BLaER1 (cell line): Measurements from ENCODE around the gene ASF1B.
"Not testable (repeated sequence)": the region's sequence is repeated elsewhere in the genome, so short reads cannot be mapped to it uniquely, and the experiment has no call there.

ENCODE experiments used
- H3K27ac ChIP-seq: shearing (Covaris generic); formaldehyde crosslinking; 2 replicates; pipeline ENCODE4 v1.8.1; 2022
- H3K27me3 ChIP-seq: shearing (Covaris generic); formaldehyde crosslinking; 2 replicates; pipeline ENCODE4 v1.8.1; 2022
- H3K36me3 ChIP-seq: shearing (Covaris generic); formaldehyde crosslinking; 2 replicates; pipeline ENCODE4 v1.8.1; 2022
- H3K4me1 ChIP-seq: shearing (Covaris generic); formaldehyde crosslinking; 2 replicates; pipeline ENCODE4 v1.8.1; 2022
- H3K4me2 ChIP-seq: shearing (Covaris generic); formaldehyde crosslinking; 2 replicates; pipeline ENCODE4 v1.8.1; 2022
- H3K4me3 ChIP-seq: shearing (Covaris generic); formaldehyde crosslinking; 2 replicates; pipeline ENCODE4 v1.8.1; 2022
- H3K9ac ChIP-seq: shearing (Covaris generic); formaldehyde crosslinking; 2 replicates; pipeline ENCODE4 v1.8.1; 2022
- H3K9me3 ChIP-seq: shearing (Covaris generic); formaldehyde crosslinking; 2 replicates; pipeline ENCODE4 v1.8.1; 2022
- H4K20me1 ChIP-seq: shearing (Covaris generic); formaldehyde crosslinking; 2 replicates; pipeline ENCODE4 v1.8.1; 2022
- Cebpa-rat ChIP-seq: shearing (Covaris generic); IDR thresholded peaks from 2 replicates; pipeline ENCODE4 v1.8.1; 2022

Gene ASF1B

GRCh38 chr19:14136509-14137281 lies at the start of gene ASF1B:
Gene ASF1B, minus strand, starts transcription at chr19:14136589. Its CDS starts 133 bp downstream, at chr19:14136456.
- H3K9ac ChIP-seq = peak within 1 kb of the TSS; percentile 88
- no peaks in the 10 kb centered on the region for H3K9me3 ChIP-seq
- H3K27ac ChIP-seq = peak within 1 kb of the TSS; percentile 87
- H4K20me1 ChIP-seq = peaks cover 16% of the 10 kb centered on the region; the same call in 1 of the 2 replicates
- no peak for TF ChIP-seq Cebpa-rat
- no peaks in the 10 kb centered on the region for H3K27me3 ChIP-seq
- peaks cover 51% of the 10 kb centered on the region for H3K4me1 ChIP-seq
- H3K36me3 ChIP-seq = peaks cover 20% of the 10 kb centered on the region
- H3K4me2 ChIP-seq = peak within 1 kb of the TSS; percentile 97
- peak within 1 kb of the TSS; percentile 84 for H3K4me3 ChIP-seq

GRCh38 chr19:14185691-14186090 lies 49.3 kb upstream of the ASF1B start:
- Histone ChIP-seq H3K4me1 (peaks cover 73% of the 10 kb centered on the region), H3K4me2 (peak overlapping the region; percentile 93; the same call in 1 of the 2 replicates), H3K9ac (peak overlapping the region; percentile 48; the same call in 1 of the 2 replicates), H4K20me1 (peaks cover 48% of the 10 kb centered on the region)
- not testable (repeated sequence) for H3K9me3 ChIP-seq, H3K27me3 ChIP-seq, H3K27ac ChIP-seq, H3K36me3 ChIP-seq, H3K4me3 ChIP-seq

GRCh38 chr19:14185158-14185557 lies 48.8 kb upstream of the ASF1B start:
- Histone ChIP-seq H3K4me1 (peaks cover 73% of the 10 kb centered on the region), H3K9me3 (no peaks in the 10 kb centered on the region), H3K9ac (peak overlapping the region; percentile 48; the same call in 1 of the 2 replicates), H4K20me1 (peaks cover 48% of the 10 kb centered on the region), H3K27me3 (no peaks in the 10 kb centered on the region), H3K27ac (0 out of 2 replicates have a peak overlapping the region, but pooled peaks have one; percentile 27), H3K4me2 (peak overlapping the region; percentile 93), H3K36me3 (0 out of 2 replicates have a peak, but pooled peaks cover 5% of the 10 kb centered on the region), H3K4me3 (no peak overlapping the region)
- no peak for TF ChIP-seq Cebpa-rat

GRCh38 chr19:14183741-14184350 lies 47.5 kb upstream of the ASF1B start:
- Histone ChIP-seq H3K4me2 (peak overlapping the region; percentile 93), H3K36me3 (no peaks in the 10 kb centered on the region), H3K4me3 (peak overlapping the region; percentile 22; the same call in 1 of the 2 replicates), H3K9me3 (no peaks in the 10 kb centered on the region), H3K9ac (0 out of 2 replicates have a peak overlapping the region, but pooled peaks have one; percentile 53), H3K27ac (peak overlapping the region; percentile 76), H3K27me3 (no peaks in the 10 kb centered on the region), H3K4me1 (peaks cover 73% of the 10 kb centered on the region), H4K20me1 (peaks cover 48% of the 10 kb centered on the region)
- TF ChIP-seq Cebpa-rat = no peak

- Histone ChIP-seq H3K4me2 (peak overlapping the region; percentile 93), H3K9ac (0 out of 2 replicates have a peak overlapping the region, but pooled peaks have one; percentile 19), H3K4me3 (no peak overlapping the region), H4K20me1 (peaks cover 38% of the 10 kb centered on the region), H3K27me3 (no peaks in the 10 kb centered on the region), H3K9me3 (no peaks in the 10 kb centered on the region), H3K4me1 (peaks cover 62% of the 10 kb centered on the region), H3K27ac (peak overlapping the region; percentile 76; the same call in 1 of the 2 replicates), H3K36me3 (peaks cover 12% of the 10 kb centered on the region)
- TF ChIP-seq Cebpa-rat = no peak
These were observed 46.1 kb upstream of the ASF1B start for GRCh38 chr19:14182476-14182875.

- Histone ChIP-seq H3K4me2 (peak overlapping the region; percentile 93), H3K36me3 (peaks cover 18% of the 10 kb centered on the region), H3K27me3 (no peaks in the 10 kb centered on the region), H3K4me3 (no peak overlapping the region), H4K20me1 (peaks cover 38% of the 10 kb centered on the region), H3K9me3 (no peaks in the 10 kb centered on the region), H3K4me1 (peaks cover 56% of the 10 kb centered on the region), H3K9ac (no peak overlapping the region), H3K27ac (0 out of 2 replicates have a peak overlapping the region, but pooled peaks have one; percentile 76)
- TF ChIP-seq Cebpa-rat = no peak
These were observed 45.5 kb upstream of the ASF1B start for GRCh38 chr19:14181906-14182305.

- H3K4me3 ChIP-seq, H3K9ac ChIP-seq, H3K27me3 ChIP-seq, H3K9me3 ChIP-seq, H3K27ac ChIP-seq, H3K4me2 ChIP-seq: not testable (repeated sequence)
- peaks cover 51% of the 10 kb centered on the region for H3K4me1 ChIP-seq
- H3K36me3 ChIP-seq = peaks cover 25% of the 10 kb centered on the region
- H4K20me1 ChIP-seq = peaks cover 34% of the 10 kb centered on the region
These were observed 44.8 kb upstream of the ASF1B start for GRCh38 chr19:14181199-14181598.

- Histone ChIP-seq H3K9ac (no peak overlapping the region), H4K20me1 (peaks cover 8% of the 10 kb centered on the region), H3K27me3 (no peaks in the 10 kb centered on the region), H3K27ac (no peak overlapping the region), H3K4me3 (no peak overlapping the region), H3K4me2 (no peak overlapping the region), H3K4me1 (peaks cover 28% of the 10 kb centered on the region), H3K36me3 (peaks cover 57% of the 10 kb centered on the region), H3K9me3 (no peaks in the 10 kb centered on the region)
- TF ChIP-seq Cebpa-rat = no peak
These were observed 41.2 kb upstream of the ASF1B start for GRCh38 chr19:14177496-14178074.

GRCh38 chr19:14175351-14175792 lies 39.0 kb upstream of the ASF1B start:
- no peak overlapping the region for H3K9ac ChIP-seq
- no peaks in the 10 kb centered on the region for H3K27me3 ChIP-seq
- H3K27ac ChIP-seq = no peak overlapping the region
- 0 out of 2 replicates have a peak, but pooled peaks cover 3% of the 10 kb centered on the region for H3K9me3 ChIP-seq
- peaks cover 79% of the 10 kb centered on the region for H3K36me3 ChIP-seq
- peaks cover 35% of the 10 kb centered on the region for H3K4me1 ChIP-seq
- H3K4me3 ChIP-seq = no peak overlapping the region
- no peak overlapping the region for H3K4me2 ChIP-seq
- no peak for TF ChIP-seq Cebpa-rat
- no peaks in the 10 kb centered on the region for H4K20me1 ChIP-seq
